ENCODE measurements around the gene GM2A.

The GM2A gene

DNA sequence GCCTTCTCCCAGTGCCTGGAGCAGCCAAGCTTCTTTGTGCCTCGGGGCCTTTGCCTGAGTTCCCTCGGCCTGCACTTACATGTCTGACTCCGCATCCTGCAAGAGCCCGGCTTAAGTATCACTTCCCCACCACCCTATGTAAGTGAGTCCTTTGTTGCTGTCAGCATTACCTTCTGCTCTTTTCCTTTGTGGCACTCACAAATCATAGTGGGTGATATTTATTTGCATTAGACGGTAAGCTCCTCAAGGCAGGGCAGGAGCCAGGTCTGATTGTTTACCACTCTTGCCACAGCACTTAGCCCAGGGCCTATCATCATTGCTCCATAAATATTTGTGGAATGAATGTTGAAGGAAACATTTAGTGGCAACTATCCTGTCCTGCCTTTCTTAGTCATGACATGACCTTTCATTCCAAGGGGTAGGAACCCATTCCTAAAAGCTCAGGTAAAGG lies 4.8 kb downstream of the GM2A start:
- no peaks in the 10 kb centered on the region for H3K27me3 ChIP-seq (ENCODE audit: control insufficient read depth, insufficient read depth, low read length)
- no peaks in the 10 kb centered on the region for H3K36me3 ChIP-seq (ENCODE audit: control insufficient read depth, insufficient read depth, low read length)
- no peaks in the 10 kb centered on the region for H3K9me3 ChIP-seq (ENCODE audit: control insufficient read depth, insufficient read depth, low read length)
- H3K4me3 ChIP-seq (ENCODE audit: low read depth, low read length) = no peak overlapping the region
- no peak overlapping the region for H3K9ac ChIP-seq (ENCODE audit: low read depth, low read length)
- H3K4me1 ChIP-seq (ENCODE audit: control insufficient read depth, insufficient read depth, low read length) = peaks cover 3% of the 10 kb centered on the region

DNA sequence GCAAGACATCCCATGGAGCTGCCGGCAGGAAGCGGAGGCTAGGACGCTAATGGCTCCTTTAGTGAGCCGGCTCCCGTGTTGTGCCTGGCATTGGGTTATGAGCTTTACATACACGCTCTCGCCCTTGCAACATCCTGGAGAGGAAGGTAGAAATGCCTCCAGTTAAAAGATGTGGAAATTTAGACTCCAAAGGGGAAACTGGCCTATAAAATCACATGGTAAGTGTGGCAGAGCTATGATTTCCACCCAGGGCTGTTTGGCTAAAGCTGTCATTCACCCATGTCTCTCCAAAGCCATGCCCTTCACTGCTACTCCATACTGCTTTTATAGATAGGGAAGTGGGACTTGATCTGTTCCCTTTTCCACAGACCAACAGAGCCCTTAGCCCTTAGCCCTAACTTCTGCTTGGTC lies 5.2 kb downstream of the GM2A start:
- H3K4me1 ChIP-seq (ENCODE audit: control insufficient read depth, insufficient read depth, low read length) = peaks cover 3% of the 10 kb centered on the region
- H3K4me3 ChIP-seq (ENCODE audit: low read depth, low read length) = no peak overlapping the region
- no peak overlapping the region for H3K9ac ChIP-seq (ENCODE audit: low read depth, low read length)
- no peaks in the 10 kb centered on the region for H3K27me3 ChIP-seq (ENCODE audit: control insufficient read depth, insufficient read depth, low read length)
- no peaks in the 10 kb centered on the region for H3K9me3 ChIP-seq (ENCODE audit: control insufficient read depth, insufficient read depth, low read length)
- H3K36me3 ChIP-seq (ENCODE audit: control insufficient read depth, insufficient read depth, low read length) = no peaks in the 10 kb centered on the region

DNA sequence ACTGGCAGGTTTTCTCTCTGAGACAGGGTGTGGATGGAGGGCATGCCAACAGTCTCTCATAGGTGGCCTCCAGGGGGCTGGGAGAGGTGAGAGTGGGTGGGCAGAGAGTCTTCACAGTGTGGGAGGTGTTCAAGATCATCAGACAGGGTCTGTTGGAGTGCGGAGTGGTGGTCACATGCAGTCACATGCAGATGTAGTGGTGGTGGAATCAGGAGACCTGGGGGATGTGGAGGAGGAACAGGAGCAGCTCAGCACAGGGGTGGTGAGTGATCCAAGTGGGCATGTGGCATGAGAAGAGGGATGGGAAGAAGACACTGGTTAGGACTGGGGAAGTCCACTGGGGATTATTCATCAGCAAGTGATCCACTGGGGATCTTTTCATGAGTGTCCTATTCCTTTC lies 5.8 kb downstream of the GM2A start:
- Histone ChIP-seq H3K36me3 (ENCODE audit: control insufficient read depth, insufficient read depth, low read length) (no peaks in the 10 kb centered on the region), H3K27me3 (ENCODE audit: control insufficient read depth, insufficient read depth, low read length) (no peaks in the 10 kb centered on the region), H3K4me3 (ENCODE audit: low read depth, low read length) (no peak overlapping the region), H3K4me1 (ENCODE audit: control insufficient read depth, insufficient read depth, low read length) (peaks cover 3% of the 10 kb centered on the region), H3K9ac (ENCODE audit: low read depth, low read length) (no peak overlapping the region), H3K9me3 (ENCODE audit: control insufficient read depth, insufficient read depth, low read length) (no peaks in the 10 kb centered on the region)

DNA sequence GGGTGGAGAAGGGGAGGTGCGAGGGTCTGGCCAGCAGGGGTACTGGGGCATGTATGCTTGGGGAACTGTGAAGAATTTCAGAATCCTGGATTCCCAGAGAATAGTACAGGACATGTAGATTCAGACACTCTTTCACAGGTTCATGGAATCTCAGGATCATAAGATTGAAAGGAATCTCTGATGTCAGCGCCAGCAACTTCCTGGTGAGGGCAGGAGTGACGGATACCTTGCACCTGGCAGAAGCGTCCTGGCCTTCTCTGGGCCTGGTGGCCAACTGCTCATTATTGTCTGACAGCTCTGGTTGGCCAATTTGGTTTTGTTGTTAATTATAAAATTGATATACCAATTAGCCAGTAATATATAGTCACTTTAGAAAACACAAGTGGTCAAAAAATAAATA lies 6.9 kb downstream of the GM2A start:
- no peaks in the 10 kb centered on the region for H3K36me3 ChIP-seq (ENCODE audit: control insufficient read depth, insufficient read depth, low read length)
- H3K27me3 ChIP-seq (ENCODE audit: control insufficient read depth, insufficient read depth, low read length) = no peaks in the 10 kb centered on the region
- no peaks in the 10 kb centered on the region for H3K9me3 ChIP-seq (ENCODE audit: control insufficient read depth, insufficient read depth, low read length)
- no peak overlapping the region for H3K4me3 ChIP-seq (ENCODE audit: low read depth, low read length)
- H3K9ac ChIP-seq (ENCODE audit: low read depth, low read length) = no peak overlapping the region
- H3K4me1 ChIP-seq (ENCODE audit: control insufficient read depth, insufficient read depth, low read length) = no peaks in the 10 kb centered on the region

DNA sequence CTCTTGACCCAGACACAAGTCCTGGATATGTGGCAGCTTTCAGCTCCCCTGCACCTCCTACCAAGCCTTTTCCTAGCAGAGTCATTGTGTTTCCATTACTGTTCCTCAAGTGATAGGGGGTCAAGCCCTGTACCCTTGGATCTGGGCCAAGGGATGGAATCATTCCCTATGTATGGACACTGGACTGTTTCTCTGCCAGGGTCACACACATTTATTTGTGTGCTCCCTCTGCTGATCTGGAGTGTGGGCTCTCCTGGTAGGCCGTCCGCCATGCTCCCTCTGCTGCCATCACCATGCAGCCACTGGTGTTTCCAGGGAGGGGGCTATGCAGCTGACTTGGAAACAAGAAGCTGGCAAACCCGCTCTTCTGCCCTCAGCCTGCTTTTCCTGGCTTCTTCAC lies 9.5 kb downstream of the GM2A start:
- Histone ChIP-seq H3K27me3 (ENCODE audit: control insufficient read depth, insufficient read depth, low read length) (no peaks in the 10 kb centered on the region), H3K4me1 (ENCODE audit: control insufficient read depth, insufficient read depth, low read length) (no peaks in the 10 kb centered on the region), H3K9ac (ENCODE audit: low read depth, low read length) (no peak overlapping the region), H3K4me3 (ENCODE audit: low read depth, low read length) (no peak overlapping the region), H3K9me3 (ENCODE audit: control insufficient read depth, insufficient read depth, low read length) (no peaks in the 10 kb centered on the region), H3K36me3 (ENCODE audit: control insufficient read depth, insufficient read depth, low read length) (peaks cover 11% of the 10 kb centered on the region)

DNA sequence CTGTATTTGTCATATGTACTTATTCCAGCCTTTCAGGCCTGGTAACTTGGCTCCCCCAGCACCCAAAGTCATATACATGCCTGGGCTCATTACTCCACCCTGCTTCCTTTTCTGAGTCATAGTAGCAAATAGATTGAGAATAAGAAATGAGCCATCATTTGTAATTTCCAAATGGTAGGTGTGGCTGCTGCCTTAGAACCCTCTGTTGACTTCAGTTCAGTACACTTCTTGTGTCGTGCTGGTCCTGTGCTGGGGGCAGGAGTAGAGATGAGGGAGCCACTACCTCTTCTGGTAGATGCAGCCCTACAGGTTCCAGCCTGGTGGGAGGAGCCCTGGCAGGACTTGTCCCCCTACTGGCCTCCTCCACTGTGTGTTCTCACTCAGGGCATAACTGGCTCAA lies 11.1 kb downstream of the GM2A start:
- Histone ChIP-seq H3K4me1 (ENCODE audit: control insufficient read depth, insufficient read depth, low read length) (no peaks in the 10 kb centered on the region), H3K36me3 (ENCODE audit: control insufficient read depth, insufficient read depth, low read length) (peaks cover 15% of the 10 kb centered on the region), H3K9ac (ENCODE audit: low read depth, low read length) (no peak overlapping the region), H3K4me3 (ENCODE audit: low read depth, low read length) (no peak overlapping the region), H3K27me3 (ENCODE audit: control insufficient read depth, insufficient read depth, low read length) (no peaks in the 10 kb centered on the region), H3K9me3 (ENCODE audit: control insufficient read depth, insufficient read depth, low read length) (no peaks in the 10 kb centered on the region)

DNA sequence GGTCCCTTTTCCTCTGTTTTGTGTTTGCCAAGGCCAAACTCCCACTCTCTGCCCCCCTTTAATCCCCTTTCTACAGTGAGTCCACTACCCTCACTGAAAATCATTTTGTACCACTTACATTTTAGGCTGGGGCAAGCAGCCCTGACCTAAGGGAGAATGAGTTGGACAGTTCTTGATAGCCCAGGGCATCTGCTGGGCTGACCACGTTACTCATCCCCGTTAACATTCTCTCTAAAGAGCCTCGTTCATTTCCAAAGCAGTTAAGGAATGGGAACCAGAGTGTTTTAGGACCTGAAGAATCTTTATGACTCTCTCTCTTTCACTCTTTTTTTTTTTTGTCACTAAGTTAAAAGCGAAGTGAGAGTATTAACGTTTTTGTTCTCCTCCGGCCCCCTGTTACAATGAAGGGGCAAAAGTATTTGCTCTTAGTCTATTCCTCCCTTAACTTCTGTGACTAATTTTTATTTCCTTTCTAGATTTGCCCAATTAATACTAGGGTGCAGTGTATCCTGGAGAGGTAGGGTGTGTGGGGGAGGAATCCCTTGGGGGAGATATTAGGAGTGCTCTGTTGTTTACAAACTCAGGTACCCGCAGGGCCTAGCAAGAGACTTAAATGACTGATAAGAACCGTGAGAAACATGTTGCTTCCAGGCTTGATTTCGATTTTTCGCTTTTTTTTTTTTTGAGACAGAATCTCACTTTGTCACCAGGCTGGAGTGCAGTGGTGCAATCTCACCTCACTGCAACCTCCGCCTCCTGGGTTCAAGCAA lies 14.7 kb downstream of the GM2A start:
- H3K27me3 ChIP-seq (ENCODE audit: control insufficient read depth, insufficient read depth, low read length) = no peaks in the 10 kb centered on the region
- no peaks in the 10 kb centered on the region for H3K9me3 ChIP-seq (ENCODE audit: control insufficient read depth, insufficient read depth, low read length)
- no peak overlapping the region for H3K9ac ChIP-seq (ENCODE audit: low read depth, low read length)
- no peak overlapping the region for H3K4me3 ChIP-seq (ENCODE audit: low read depth, low read length)
- peaks cover 19% of the 10 kb centered on the region for H3K36me3 ChIP-seq (ENCODE audit: control insufficient read depth, insufficient read depth, low read length)
- H3K4me1 ChIP-seq (ENCODE audit: control insufficient read depth, insufficient read depth, low read length) = no peaks in the 10 kb centered on the region

DNA sequence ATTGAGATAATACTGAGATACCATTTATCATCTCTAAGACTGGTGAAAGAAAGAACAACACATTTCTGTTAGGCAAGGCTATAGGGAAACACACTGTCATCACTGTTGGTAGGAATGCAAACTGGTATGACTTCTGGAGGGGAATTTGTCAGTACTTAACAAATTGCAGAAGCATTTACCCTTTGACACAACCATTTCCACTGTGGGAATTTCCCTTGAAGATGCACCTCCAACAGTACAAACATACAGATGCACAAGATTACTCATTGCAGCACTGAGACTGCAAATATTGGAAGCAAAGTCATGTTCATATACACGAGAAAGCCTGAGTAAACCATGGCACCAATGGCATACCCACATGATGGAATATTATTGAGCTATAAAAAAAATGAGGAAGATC lies 17.6 kb downstream of the GM2A start:
- no peaks in the 10 kb centered on the region for H3K9me3 ChIP-seq (ENCODE audit: control insufficient read depth, insufficient read depth, low read length)
- no peak overlapping the region for H3K9ac ChIP-seq (ENCODE audit: low read depth, low read length)
- no peak overlapping the region for H3K4me3 ChIP-seq (ENCODE audit: low read depth, low read length)
- H3K4me1 ChIP-seq (ENCODE audit: control insufficient read depth, insufficient read depth, low read length) = no peaks in the 10 kb centered on the region
- no peaks in the 10 kb centered on the region for H3K27me3 ChIP-seq (ENCODE audit: control insufficient read depth, insufficient read depth, low read length)
- peaks cover 15% of the 10 kb centered on the region for H3K36me3 ChIP-seq (ENCODE audit: control insufficient read depth, insufficient read depth, low read length)

DNA sequence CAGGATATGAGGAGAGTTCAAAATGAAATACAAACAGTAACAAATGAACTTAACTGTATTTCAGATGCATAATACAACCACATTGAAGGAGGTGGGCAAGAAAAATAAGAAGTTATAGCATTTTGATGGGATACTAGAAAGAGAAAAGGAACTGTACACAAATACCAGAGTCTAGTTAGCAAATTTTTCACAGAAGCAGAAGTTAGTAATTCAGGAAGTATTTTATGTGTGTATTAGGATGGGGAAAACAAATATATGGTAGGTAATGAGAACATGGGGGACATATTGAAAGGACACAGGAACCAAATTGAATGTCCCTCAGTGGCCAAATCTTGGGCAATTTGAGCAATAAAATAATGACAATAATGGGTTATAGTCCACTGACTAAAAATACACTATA lies 18.4 kb downstream of the GM2A start:
- Histone ChIP-seq H3K4me1 (ENCODE audit: control insufficient read depth, insufficient read depth, low read length) (no peaks in the 10 kb centered on the region), H3K4me3 (ENCODE audit: low read depth, low read length) (no peak overlapping the region), H3K27me3 (ENCODE audit: control insufficient read depth, insufficient read depth, low read length) (no peaks in the 10 kb centered on the region), H3K9me3 (ENCODE audit: control insufficient read depth, insufficient read depth, low read length) (no peaks in the 10 kb centered on the region), H3K9ac (ENCODE audit: low read depth, low read length) (no peak overlapping the region), H3K36me3 (ENCODE audit: control insufficient read depth, insufficient read depth, low read length) (peaks cover 15% of the 10 kb centered on the region)

DNA sequence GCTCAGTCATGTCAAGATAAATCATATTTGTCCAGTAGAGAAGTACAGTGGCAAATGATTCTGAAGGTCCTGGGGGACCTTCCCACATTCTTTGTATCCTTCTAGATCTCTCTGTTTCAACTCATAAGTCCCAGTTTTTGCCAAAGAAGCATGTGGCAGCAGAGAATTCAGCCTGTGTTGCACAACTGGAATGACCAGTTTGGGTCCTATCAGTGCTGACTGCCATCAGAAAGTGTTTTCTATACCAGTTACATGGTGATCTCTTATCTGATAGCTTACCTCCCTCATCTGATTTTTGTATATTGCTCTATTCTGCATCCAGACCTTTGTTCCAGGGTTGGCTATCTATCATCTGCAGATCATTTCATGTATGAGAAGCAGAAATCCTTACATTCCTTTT lies 21.7 kb downstream of the GM2A start:
- Histone ChIP-seq H3K4me1 (ENCODE audit: control insufficient read depth, insufficient read depth, low read length) (no peaks in the 10 kb centered on the region), H3K9ac (ENCODE audit: low read depth, low read length) (no peak overlapping the region), H3K4me3 (ENCODE audit: low read depth, low read length) (no peak overlapping the region), H3K9me3 (ENCODE audit: control insufficient read depth, insufficient read depth, low read length) (no peaks in the 10 kb centered on the region), H3K36me3 (ENCODE audit: control insufficient read depth, insufficient read depth, low read length) (peaks cover 1% of the 10 kb centered on the region), H3K27me3 (ENCODE audit: control insufficient read depth, insufficient read depth, low read length) (no peaks in the 10 kb centered on the region)

DNA sequence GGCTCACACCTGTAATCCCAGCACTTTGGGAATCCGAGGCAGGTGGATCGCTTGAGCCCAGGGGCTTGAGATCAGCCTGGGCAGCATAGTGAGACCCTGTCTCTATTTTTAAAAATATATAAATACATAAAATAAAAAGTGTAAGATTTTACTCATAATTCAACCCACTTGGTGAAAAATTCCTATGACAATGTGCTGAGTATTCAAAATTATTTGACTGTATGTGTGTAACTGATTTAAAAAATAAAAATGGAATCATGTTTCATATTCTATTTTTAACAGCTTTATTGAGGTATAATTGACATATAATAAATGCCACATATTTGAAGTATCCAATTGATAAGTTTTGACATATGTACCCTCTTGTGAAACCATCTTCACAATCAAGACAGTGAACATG lies 22.8 kb downstream of the GM2A start:
- H3K4me3 ChIP-seq (ENCODE audit: low read depth, low read length) = no peak overlapping the region
- no peaks in the 10 kb centered on the region for H3K27me3 ChIP-seq (ENCODE audit: control insufficient read depth, insufficient read depth, low read length)
- H3K4me1 ChIP-seq (ENCODE audit: control insufficient read depth, insufficient read depth, low read length) = no peaks in the 10 kb centered on the region
- no peak overlapping the region for H3K9ac ChIP-seq (ENCODE audit: low read depth, low read length)
- no peaks in the 10 kb centered on the region for H3K36me3 ChIP-seq (ENCODE audit: control insufficient read depth, insufficient read depth, low read length)
- H3K9me3 ChIP-seq (ENCODE audit: control insufficient read depth, insufficient read depth, low read length) = no peaks in the 10 kb centered on the region

DNA sequence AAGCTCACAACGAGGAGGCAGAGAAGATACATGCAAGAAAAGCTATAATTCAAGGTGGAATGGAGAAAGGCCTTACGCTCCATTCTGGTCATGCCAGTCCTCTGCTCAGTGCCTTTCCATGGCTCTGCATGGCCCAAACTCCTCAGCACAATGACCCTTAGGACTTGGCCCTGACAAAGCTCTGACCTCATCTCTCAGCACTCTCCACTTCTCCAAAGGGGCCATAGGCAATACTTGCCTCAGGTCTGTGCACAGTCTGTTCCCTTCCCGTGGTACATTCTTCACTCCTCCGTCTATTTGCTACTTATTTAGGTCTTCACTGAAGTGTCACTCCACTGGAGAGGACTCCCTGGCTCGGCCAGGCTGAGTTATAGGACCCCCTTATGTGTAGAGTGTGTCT lies 25.9 kb downstream of the GM2A start:
- H3K36me3 ChIP-seq (ENCODE audit: control insufficient read depth, insufficient read depth, low read length) = no peaks in the 10 kb centered on the region
- no peaks in the 10 kb centered on the region for H3K4me1 ChIP-seq (ENCODE audit: control insufficient read depth, insufficient read depth, low read length)
- H3K9me3 ChIP-seq (ENCODE audit: control insufficient read depth, insufficient read depth, low read length) = no peaks in the 10 kb centered on the region
- no peak overlapping the region for H3K9ac ChIP-seq (ENCODE audit: low read depth, low read length)
- no peaks in the 10 kb centered on the region for H3K27me3 ChIP-seq (ENCODE audit: control insufficient read depth, insufficient read depth, low read length)
- no peak overlapping the region for H3K4me3 ChIP-seq (ENCODE audit: low read depth, low read length)

All from iPS-15b (cell line).